ENCODE data around the gene MAPK8IP3. TPM values are rescaled to one million over a fixed set of nuclear protein-coding genes. Genes with fewer than 3 reads are reported as not detected.

Gene MAPK8IP3
- total RNA-seq, 1 experiment from 2014 or later = 72.3 TPM

DNA sequence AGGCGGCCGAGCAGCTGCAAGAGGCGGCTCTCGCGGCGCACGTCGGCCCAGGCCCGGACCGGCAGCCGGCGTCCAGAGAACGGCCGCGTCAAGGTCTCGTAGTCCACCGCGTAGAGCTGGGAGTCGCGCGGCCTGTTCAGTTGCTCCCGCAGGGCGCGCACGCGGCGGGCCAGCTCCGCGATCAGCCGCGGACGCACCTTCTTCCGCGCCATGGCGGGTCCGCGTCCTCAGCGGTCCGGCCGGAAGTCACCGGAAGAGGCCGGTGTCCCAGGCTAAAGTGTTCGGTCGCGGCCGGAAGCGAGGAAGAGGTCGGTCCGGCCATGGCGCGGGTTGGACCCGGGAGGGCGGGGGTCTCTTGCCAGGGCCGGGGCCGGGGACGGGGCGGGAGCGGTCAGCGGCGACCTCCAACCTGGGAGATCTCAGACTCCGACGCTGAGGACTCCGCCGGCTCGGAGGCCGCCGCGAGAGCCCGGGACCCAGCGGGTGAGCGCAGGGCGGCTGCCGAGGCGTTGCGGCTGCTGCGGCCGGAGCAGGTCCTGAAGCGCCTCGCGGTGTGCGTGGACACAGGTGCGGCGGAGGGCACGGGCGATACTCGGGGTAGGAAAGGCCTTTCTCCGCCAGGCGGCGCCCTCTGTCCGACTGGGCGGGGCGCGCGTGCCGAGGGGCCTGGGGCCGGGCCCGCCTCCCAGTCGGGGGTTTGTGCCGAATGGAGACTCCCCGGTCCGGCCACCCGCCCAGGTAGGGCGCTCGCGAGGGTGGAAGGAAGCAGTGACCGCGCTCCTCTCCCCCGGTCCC, 67.1 kb downstream of the MAPK8IP3 start, which contains the start of gene MRPS34 (continued):
- TF ChIP-seq, protein P1, sequence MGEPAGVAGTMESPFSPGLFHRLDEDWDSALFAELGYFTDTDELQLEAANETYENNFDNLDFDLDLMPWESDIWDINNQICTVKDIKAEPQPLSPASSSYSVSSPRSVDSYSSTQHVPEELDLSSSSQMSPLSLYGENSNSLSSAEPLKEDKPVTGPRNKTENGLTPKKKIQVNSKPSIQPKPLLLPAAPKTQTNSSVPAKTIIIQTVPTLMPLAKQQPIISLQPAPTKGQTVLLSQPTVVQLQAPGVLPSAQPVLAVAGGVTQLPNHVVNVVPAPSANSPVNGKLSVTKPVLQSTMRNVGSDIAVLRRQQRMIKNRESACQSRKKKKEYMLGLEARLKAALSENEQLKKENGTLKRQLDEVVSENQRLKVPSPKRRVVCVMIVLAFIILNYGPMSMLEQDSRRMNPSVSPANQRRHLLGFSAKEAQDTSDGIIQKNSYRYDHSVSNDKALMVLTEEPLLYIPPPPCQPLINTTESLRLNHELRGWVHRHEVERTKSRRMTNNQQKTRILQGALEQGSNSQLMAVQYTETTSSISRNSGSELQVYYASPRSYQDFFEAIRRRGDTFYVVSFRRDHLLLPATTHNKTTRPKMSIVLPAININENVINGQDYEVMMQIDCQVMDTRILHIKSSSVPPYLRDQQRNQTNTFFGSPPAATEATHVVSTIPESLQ (CRISPR knock-in tag; IDR thresholded peaks at IDR 0.05) = no peak
- TF ChIP-seq, protein P2, sequence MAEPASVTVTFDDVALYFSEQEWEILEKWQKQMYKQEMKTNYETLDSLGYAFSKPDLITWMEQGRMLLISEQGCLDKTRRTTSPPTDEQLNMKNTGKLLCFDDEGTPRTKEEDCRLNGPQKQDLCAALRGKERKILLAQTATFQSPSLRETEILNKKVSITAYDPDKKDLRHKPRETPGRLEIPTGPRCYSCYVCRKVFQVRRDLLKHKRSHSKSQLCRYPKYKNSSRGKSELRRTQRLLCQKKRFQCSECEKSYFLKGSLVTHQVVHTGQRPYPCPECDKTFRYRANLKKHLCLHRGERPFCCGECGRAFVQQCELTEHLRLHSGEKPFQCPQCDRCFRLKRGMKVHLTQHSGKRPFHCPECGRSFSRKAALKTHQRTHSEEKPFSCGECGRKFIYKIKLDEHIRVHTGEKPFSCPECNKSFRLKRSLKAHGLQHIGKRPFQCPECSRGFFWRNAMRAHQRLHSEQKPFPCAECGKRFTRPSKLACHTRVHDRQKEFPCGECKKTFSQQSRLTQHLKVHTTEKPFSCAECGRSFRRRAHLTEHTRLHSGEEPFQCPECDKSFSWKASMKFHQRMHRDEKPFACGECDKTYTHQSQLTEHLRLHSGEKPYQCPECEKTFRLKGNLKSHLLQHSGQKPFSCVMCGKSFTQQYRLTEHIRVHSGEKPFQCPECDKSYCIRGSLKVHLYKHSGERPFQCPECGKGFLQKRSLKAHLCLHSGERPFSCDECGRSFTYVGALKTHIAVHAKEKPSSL (CRISPR knock-in tag; conservative IDR thresholded peaks at IDR 0.05) = no peak
- TF ChIP-seq, protein P3, sequence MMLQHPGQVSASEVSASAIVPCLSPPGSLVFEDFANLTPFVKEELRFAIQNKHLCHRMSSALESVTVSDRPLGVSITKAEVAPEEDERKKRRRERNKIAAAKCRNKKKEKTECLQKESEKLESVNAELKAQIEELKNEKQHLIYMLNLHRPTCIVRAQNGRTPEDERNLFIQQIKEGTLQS (CRISPR knock-in tag; conservative IDR thresholded peaks at IDR 0.05) = no peak
- no peak for TF ChIP-seq GTF2I (CRISPR knock-in tag; conservative IDR thresholded peaks at IDR 0.05)
- no peak for TF ChIP-seq GRHL2 (CRISPR knock-in tag; IDR thresholded peaks at IDR 0.05; ENCODE audit: insufficient replicate concordance, severe bottlenecking)
- peak; percentile 79 for TF ChIP-seq ETV6 (CRISPR knock-in tag; IDR thresholded peaks at IDR 0.05)
- no peak for TF ChIP-seq TP53 (CRISPR knock-in tag; IDR thresholded peaks at IDR 0.05)
- peak; percentile 82 for TF ChIP-seq FOXP4 (CRISPR knock-in tag; IDR thresholded peaks at IDR 0.05)
- TF ChIP-seq ZNF121 (CRISPR knock-in tag; IDR thresholded peaks at IDR 0.05) = 0 out of 2 replicates have a peak, but pooled peaks have one; percentile 6
- TF ChIP-seq ZBTB21 (CRISPR knock-in tag; IDR thresholded peaks at IDR 0.05; ENCODE audit: borderline replicate concordance) = peak; percentile 79; the same call in 1 of the 2 replicates
- TF ChIP-seq, protein P4, sequence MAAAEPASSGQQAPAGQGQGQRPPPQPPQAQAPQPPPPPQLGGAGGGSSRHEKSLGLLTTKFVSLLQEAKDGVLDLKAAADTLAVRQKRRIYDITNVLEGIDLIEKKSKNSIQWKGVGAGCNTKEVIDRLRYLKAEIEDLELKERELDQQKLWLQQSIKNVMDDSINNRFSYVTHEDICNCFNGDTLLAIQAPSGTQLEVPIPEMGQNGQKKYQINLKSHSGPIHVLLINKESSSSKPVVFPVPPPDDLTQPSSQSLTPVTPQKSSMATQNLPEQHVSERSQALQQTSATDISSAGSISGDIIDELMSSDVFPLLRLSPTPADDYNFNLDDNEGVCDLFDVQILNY (CRISPR knock-in tag; IDR thresholded peaks at IDR 0.05) = peak; percentile 68; the same call in 1 of the 2 replicates
- TF ChIP-seq, protein P5, sequence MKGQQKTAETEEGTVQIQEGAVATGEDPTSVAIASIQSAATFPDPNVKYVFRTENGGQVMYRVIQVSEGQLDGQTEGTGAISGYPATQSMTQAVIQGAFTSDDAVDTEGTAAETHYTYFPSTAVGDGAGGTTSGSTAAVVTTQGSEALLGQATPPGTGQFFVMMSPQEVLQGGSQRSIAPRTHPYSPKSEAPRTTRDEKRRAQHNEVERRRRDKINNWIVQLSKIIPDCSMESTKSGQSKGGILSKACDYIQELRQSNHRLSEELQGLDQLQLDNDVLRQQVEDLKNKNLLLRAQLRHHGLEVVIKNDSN (CRISPR knock-in tag; IDR thresholded peaks at IDR 0.05) = no peak
- no peak for TF ChIP-seq ERG (CRISPR knock-in tag; IDR thresholded peaks at IDR 0.05)
- TF ChIP-seq CBFB (CRISPR knock-in tag; IDR thresholded peaks at IDR 0.05; ENCODE audit: low read depth) = peak; percentile 88; the same call in 1 of the 2 replicates
- 0 out of 2 replicates have a peak, but pooled peaks have one; percentile 78 for TF ChIP-seq IRF1 (CRISPR knock-in tag; IDR thresholded peaks at IDR 0.05)
- no peak for TF ChIP-seq ZNF416 (CRISPR knock-in tag; IDR thresholded peaks at IDR 0.05)
- TF ChIP-seq ZNF263 (CRISPR knock-in tag; IDR thresholded peaks at IDR 0.05; ENCODE audit: low read depth) = peak; percentile 20; the same call in 1 of the 2 replicates
- no peak for TF ChIP-seq ZMAT4 (CRISPR knock-in tag; IDR thresholded peaks at IDR 0.05)
- peak; percentile 75 for TF ChIP-seq SP1 (CRISPR knock-in tag; conservative IDR thresholded peaks at IDR 0.05)
- TF ChIP-seq, protein P6, sequence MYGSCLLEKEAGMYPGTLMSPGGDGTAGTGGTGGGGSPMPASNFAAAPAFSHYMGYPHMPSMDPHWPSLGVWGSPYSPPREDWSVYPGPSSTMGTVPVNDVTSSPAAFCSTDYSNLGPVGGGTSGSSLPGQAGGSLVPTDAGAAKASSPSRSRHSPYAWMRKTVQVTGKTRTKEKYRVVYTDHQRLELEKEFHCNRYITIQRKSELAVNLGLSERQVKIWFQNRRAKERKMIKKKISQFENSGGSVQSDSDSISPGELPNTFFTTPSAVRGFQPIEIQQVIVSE (CRISPR knock-in tag; IDR thresholded peaks at IDR 0.05; ENCODE audit: borderline replicate concordance) = no peak
- TF ChIP-seq, protein P7, sequence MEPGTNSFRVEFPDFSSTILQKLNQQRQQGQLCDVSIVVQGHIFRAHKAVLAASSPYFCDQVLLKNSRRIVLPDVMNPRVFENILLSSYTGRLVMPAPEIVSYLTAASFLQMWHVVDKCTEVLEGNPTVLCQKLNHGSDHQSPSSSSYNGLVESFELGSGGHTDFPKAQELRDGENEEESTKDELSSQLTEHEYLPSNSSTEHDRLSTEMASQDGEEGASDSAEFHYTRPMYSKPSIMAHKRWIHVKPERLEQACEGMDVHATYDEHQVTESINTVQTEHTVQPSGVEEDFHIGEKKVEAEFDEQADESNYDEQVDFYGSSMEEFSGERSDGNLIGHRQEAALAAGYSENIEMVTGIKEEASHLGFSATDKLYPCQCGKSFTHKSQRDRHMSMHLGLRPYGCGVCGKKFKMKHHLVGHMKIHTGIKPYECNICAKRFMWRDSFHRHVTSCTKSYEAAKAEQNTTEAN (CRISPR knock-in tag; IDR thresholded peaks at IDR 0.05) = no peak
- TF ChIP-seq ATF1 (CRISPR knock-in tag; IDR thresholded peaks at IDR 0.05) = 0 out of 2 replicates have a peak, but pooled peaks have one; percentile 81
- TF ChIP-seq FOXP1 (CRISPR knock-in tag; IDR thresholded peaks at IDR 0.05; ENCODE audit: borderline replicate concordance) = peak; percentile 79
- no peak for TF ChIP-seq ELF4 (CRISPR knock-in tag; IDR thresholded peaks at IDR 0.05; ENCODE audit: low read depth)
- TF ChIP-seq NFATC4 (CRISPR knock-in tag; IDR thresholded peaks at IDR 0.05) = no peak
